OCI-LY1 (cell line): ENCODE results near the gene CTAG1A.
"Not testable (repeated sequence)": the region's sequence is repeated elsewhere in the genome, so short reads cannot be mapped to it uniquely, and the experiment has no call there.

Source experiments
- H2AFZ ChIP-seq: fragments of 200-600 bp; sonication (generic), shearing (Covaris generic); 2 replicates; pipeline ENCODE4 v1.6.0; 2014; ENCODE audit warnings: antibody characterized with exemption, mild to moderate bottlenecking, low read length
- H3F3A ChIP-seq: fragments of 200-600 bp; sonication (generic), shearing (Covaris generic); 2 replicates; pipeline ENCODE4 v1.6.0; 2014; ENCODE audit warnings: mild to moderate bottlenecking, antibody characterized with exemption, low read length, moderate library complexity; ENCODE audit not compliant: insufficient read depth
- H3K27ac ChIP-seq: fragments of 200-600 bp; sonication (generic); 2 replicates; pipeline ENCODE4 v1.5.1; 2014; ENCODE audit warnings: low read length, mixed run types, mild to moderate bottlenecking, low read depth; ENCODE audit not compliant: poor library complexity, severe bottlenecking
- H3K27me3 ChIP-seq: fragments of 200-600 bp; sonication (generic); 2 replicates; pipeline ENCODE4 v1.6.0; 2014; ENCODE audit warnings: antibody characterized with exemption, mild to moderate bottlenecking, low read length, moderate library complexity; ENCODE audit not compliant: insufficient read depth
- H3K36me3 ChIP-seq: fragments of 200-600 bp; sonication (generic); 2 replicates; pipeline ENCODE4 v1.6.1; 2014; ENCODE audit warnings: mild to moderate bottlenecking, antibody characterized with exemption, low read length, moderate library complexity, mixed read lengths; ENCODE audit not compliant: insufficient read depth
- H3K4me1 ChIP-seq: fragments of 200-600 bp; sonication (generic); 2 replicates; pipeline ENCODE4 v1.5.1; 2014; ENCODE audit warnings: mild to moderate bottlenecking, low read length, moderate library complexity; ENCODE audit not compliant: insufficient read depth, severe bottlenecking
- H3K4me2 ChIP-seq: fragments of 200-600 bp; sonication (generic), shearing (Covaris generic); 2 replicates; pipeline ENCODE4 v1.6.1; 2014; ENCODE audit warnings: low read length
- H3K4me3 ChIP-seq: fragments of 200-600 bp; sonication (generic); 2 replicates; pipeline ENCODE4 v1.5.1; 2014; ENCODE audit warnings: low read length, low read depth, mild to moderate bottlenecking, mixed read lengths; ENCODE audit not compliant: poor library complexity, severe bottlenecking
- H3K79me2 ChIP-seq: fragments of 200-600 bp; shearing (Covaris generic); 2 replicates; pipeline ENCODE4 v1.6.1; 2016; ENCODE audit warnings: mixed run types, low read length, mixed read lengths; ENCODE audit not compliant: insufficient read depth
- H3K9ac ChIP-seq: fragments of 200-600 bp; sonication (generic), shearing (Covaris generic); 2 replicates; pipeline ENCODE4 v1.6.1; 2014; ENCODE audit warnings: mild to moderate bottlenecking, low read length, mixed read lengths
- H3K9me2 ChIP-seq: fragments of 200-600 bp; sonication (generic), shearing (Covaris generic); 2 replicates; pipeline ENCODE4 v1.6.1; 2014; ENCODE audit warnings: low read depth, mild to moderate bottlenecking, low read length, mixed read lengths
- H3K9me3 ChIP-seq: fragments of 200-600 bp; shearing (Covaris generic); 2 replicates; pipeline ENCODE4 v1.6.1; 2014; ENCODE audit warnings: low read length, mixed read lengths
- H4K20me1 ChIP-seq: fragments of 200-600 bp; sonication (generic), shearing (Covaris generic); 2 replicates; pipeline ENCODE4 v1.6.0; 2016; ENCODE audit warnings: mild to moderate bottlenecking, low read length; ENCODE audit not compliant: insufficient read depth
- EZH2 ChIP-seq: fragments of 200-600 bp; sonication (generic), shearing (Covaris generic); IDR thresholded peaks from 2 replicates; pipeline ENCODE4 v1.8.0; 2017; ENCODE audit warnings: borderline replicate concordance, mixed run types, mild to moderate bottlenecking, antibody characterized with exemption, low read length, moderate library complexity, mixed read lengths
- TF ChIP-seq, protein P1 (sequence below): fragments of 200-600 bp; sonication (generic), shearing (Covaris generic); IDR thresholded peaks from 2 replicates; pipeline ENCODE4 v1.5.1; 2017; ENCODE audit warnings: mild to moderate bottlenecking, antibody characterized with exemption, low read length, moderate library complexity, mixed read lengths

The CTAG1A gene

DNA sequence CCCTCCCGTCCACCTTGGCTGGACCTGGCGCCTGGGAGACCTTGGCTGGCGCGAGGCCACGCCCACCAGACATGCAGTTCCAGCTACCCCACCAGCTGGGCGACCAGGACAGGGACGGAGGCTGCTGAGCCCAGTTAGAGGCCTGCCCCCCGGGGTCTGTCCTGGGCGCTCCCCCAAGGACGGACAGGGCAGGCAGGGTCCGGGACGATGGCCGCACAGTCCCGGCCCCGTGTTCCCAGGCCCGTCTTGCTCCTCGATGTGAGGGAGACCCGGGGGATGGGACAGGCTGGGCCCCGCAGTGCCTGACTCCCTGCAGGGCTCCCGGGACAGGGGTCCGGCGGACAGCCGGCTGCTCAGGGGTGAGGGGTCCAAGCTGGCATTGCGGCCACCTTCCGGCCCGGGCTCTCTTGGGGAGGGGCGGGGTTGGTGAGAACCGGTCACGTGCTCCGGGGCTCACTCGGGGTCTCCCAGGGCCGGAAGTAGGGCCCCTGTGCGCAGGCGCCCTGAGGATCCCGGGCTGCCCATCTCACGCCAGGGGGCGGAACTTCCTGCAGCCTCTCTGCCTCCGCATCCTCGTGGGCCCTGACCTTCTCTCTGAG lies at the start of gene CTAG1A:
Gene CTAG1A, plus strand, starts transcription at position 549 of the 599 bp plus-strand sequence. CDS start 74 bp downstream, outside the sequence.
- not testable (repeated sequence) for H3K9me3 ChIP-seq, H3K9me2 ChIP-seq, H3K4me2 ChIP-seq, H4K20me1 ChIP-seq, H3F3A ChIP-seq, H3K27me3 ChIP-seq, H3K79me2 ChIP-seq, H3K9ac ChIP-seq, H3K27ac ChIP-seq, H3K36me3 ChIP-seq, H2AFZ ChIP-seq, H3K4me3 ChIP-seq, H3K4me1 ChIP-seq

DNA sequence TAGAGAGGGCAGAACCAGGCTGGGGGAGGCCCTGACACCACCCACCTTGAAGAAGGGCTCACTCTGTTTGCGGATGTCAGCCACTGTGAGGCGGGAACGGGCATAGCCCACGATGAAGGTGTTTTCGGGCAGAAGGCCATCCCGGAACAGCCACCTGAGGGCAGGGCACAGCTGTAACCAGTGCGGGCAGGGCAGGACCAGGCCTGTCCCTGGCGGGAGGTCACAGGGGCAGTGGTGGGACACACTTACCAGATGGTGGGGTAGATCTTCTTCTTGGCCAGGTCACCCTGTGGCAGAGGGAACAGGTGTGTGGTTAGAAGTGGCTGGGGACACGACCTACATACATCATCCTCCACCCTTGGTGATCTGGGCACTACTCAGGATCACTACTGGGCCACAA lies 49.0 kb upstream of the CTAG1A start:
- no peaks in the 10 kb centered on the region for H3K9me3 ChIP-seq
- no peak overlapping the region for H3K4me3 ChIP-seq
- no peak overlapping the region for H3K27ac ChIP-seq
- H4K20me1 ChIP-seq, result no peaks in the 10 kb centered on the region
- TF ChIP-seq, protein P1, sequence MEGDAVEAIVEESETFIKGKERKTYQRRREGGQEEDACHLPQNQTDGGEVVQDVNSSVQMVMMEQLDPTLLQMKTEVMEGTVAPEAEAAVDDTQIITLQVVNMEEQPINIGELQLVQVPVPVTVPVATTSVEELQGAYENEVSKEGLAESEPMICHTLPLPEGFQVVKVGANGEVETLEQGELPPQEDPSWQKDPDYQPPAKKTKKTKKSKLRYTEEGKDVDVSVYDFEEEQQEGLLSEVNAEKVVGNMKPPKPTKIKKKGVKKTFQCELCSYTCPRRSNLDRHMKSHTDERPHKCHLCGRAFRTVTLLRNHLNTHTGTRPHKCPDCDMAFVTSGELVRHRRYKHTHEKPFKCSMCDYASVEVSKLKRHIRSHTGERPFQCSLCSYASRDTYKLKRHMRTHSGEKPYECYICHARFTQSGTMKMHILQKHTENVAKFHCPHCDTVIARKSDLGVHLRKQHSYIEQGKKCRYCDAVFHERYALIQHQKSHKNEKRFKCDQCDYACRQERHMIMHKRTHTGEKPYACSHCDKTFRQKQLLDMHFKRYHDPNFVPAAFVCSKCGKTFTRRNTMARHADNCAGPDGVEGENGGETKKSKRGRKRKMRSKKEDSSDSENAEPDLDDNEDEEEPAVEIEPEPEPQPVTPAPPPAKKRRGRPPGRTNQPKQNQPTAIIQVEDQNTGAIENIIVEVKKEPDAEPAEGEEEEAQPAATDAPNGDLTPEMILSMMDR, result no peak
- no peaks in the 10 kb centered on the region for H3K79me2 ChIP-seq
- no peaks in the 10 kb centered on the region for H3K9me2 ChIP-seq
- no peaks in the 10 kb centered on the region for H3K27me3 ChIP-seq
- H3F3A ChIP-seq, result no peaks in the 10 kb centered on the region
- no peak overlapping the region for H3K4me2 ChIP-seq
- H3K36me3 ChIP-seq, result peaks cover 29% of the 10 kb centered on the region
- no peak overlapping the region for H3K9ac ChIP-seq
- no peak overlapping the region for H2AFZ ChIP-seq
- peaks cover 4% of the 10 kb centered on the region for H3K4me1 ChIP-seq

DNA sequence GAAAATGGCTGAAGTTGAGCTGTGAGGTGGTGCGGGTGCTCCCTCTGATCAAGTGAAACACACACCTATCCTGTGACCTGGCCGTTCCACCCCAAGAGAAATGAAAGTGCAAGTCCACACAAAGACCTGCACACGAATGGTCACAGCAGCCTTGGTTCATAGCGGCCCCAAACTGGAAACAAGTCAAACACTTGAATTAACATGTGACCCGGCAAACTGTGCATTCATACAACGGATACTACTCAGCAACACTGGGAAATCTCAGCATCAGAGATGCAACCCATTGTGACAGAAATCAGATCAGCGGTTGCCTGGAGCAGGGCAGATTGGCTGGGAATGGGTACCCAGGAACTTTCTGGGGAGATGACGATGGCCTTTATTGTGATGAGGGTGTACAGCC lies 45.9 kb upstream of the CTAG1A start:
- H3K9me3 ChIP-seq, result no peaks in the 10 kb centered on the region
- no peak overlapping the region for H3K4me3 ChIP-seq
- no peaks in the 10 kb centered on the region for H3K27me3 ChIP-seq
- no peaks in the 10 kb centered on the region for H3K9me2 ChIP-seq
- peaks cover 13% of the 10 kb centered on the region; the same call in 1 of the 2 replicates for H3K36me3 ChIP-seq
- H3K79me2 ChIP-seq, result no peaks in the 10 kb centered on the region
- H3F3A ChIP-seq, result no peaks in the 10 kb centered on the region
- peaks cover 8% of the 10 kb centered on the region for H3K4me1 ChIP-seq
- TF ChIP-seq, protein P1, result no peak
- no peak for TF ChIP-seq EZH2
- no peak overlapping the region for H3K27ac ChIP-seq
- no peak overlapping the region for H3K4me2 ChIP-seq
- H4K20me1 ChIP-seq, result no peaks in the 10 kb centered on the region
- H2AFZ ChIP-seq, result no peak overlapping the region
- no peak overlapping the region for H3K9ac ChIP-seq

DNA sequence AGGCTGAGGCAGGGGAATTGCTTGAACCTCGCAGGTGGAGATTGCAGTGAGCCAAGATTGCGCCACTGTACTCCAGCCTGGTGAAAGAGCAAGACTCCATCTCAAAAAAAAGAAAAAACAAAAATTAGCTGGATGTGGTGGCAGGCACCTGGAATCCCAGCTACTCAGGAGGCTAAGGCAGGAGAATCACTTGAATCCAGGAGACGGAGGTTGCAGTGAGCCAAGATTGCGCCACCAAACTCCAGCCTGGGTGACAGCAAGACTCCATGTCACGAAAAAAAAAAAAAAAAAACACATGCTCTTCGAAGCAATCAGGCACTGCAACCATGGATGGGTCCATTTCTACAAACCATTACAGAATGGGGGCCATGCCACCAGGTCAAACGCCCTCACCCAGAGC lies 44.6 kb upstream of the CTAG1A start:
- not testable (repeated sequence) for H3K27ac ChIP-seq, H3K4me3 ChIP-seq, H3K4me1 ChIP-seq, H3K9me2 ChIP-seq, H3K79me2 ChIP-seq, H3F3A ChIP-seq, H2AFZ ChIP-seq, H3K9ac ChIP-seq, H3K9me3 ChIP-seq, H4K20me1 ChIP-seq, H3K27me3 ChIP-seq, H3K4me2 ChIP-seq
- peaks cover 12% of the 10 kb centered on the region; the same call in 1 of the 2 replicates for H3K36me3 ChIP-seq
